Stomach (tissue), 9 donors: ENCODE measurements around the gene GFAP. TPM values are rescaled to one million over a fixed set of nuclear protein-coding genes. Genes with fewer than 3 reads are reported as not detected.

Source experiments
- DNase-seq, 2 donors: peaks; one replicate each; pipeline versions ENCODE4 v3.0.0 to v3.0.0-alpha.2; 2013 to 2019
- H3K27ac ChIP-seq, 5 donors: fragments of 200-600 bp in 4 of 5; sonication (generic) in 4 of 5; one replicate each; pipeline ENCODE4 v1.5.1; 2013 to 2019; ENCODE audit warnings: mild to moderate bottlenecking in 1 of 5, moderate library complexity in 1 of 5
- H3K27me3 ChIP-seq, 3 donors: fragments of 200-600 bp; sonication (generic); one replicate each; pipeline ENCODE4 v1.5.1; 2017 to 2019; ENCODE audit warnings: mixed run types in 1 of 3
- H3K36me3 ChIP-seq, 4 donors: fragments of 200-600 bp; sonication (generic); 1 replicate in 3 of 4; 2 replicates in 1 of 4; pipeline ENCODE4 v1.5.1; 2016 to 2019
- H3K4me1 ChIP-seq, 4 donors: fragments of 200-600 bp; sonication (generic); one replicate each; pipeline ENCODE4 v1.5.1; 2016 to 2019
- H3K4me3 ChIP-seq, 4 donors: fragments of 200-600 bp; sonication (generic) in 3 of 4; one replicate each; pipeline ENCODE4 v1.5.1; 2016 to 2019; ENCODE audit warnings: mild to moderate bottlenecking in 1 of 4
- H3K9me3 ChIP-seq, 4 donors: fragments of 200-600 bp; sonication (generic); one replicate each; pipeline ENCODE4 v1.5.1; 2016 to 2019
- EP300 ChIP-seq: sonication (generic); formaldehyde crosslinking; IDR thresholded peaks from one replicate; pipeline ENCODE4 v1.6.1; 2017; ENCODE audit warnings: antibody characterized with exemption
- POLR2A ChIP-seq, 4 donors: fragments of 450-650 bp; IDR thresholded peaks; one replicate each; pipeline ENCODE4 v1.6.1; 2016; ENCODE audit warnings: antibody characterized with exemption in 4 of 4, control low read depth in 2 of 4, mild to moderate bottlenecking in 1 of 4, moderate library complexity in 1 of 4
- POLR2AphosphoS5 ChIP-seq, 3 donors: sonication (generic); formaldehyde crosslinking; IDR thresholded peaks; one replicate each; pipeline ENCODE4 v1.6.1; 2016; ENCODE audit warnings: antibody characterized with exemption in 3 of 3
- WGBS, 5 donors: extraction: QIAGEN DNeasy Blood & Tissue Kit in 3 of 5; methylation state at CpG; one replicate each; pipeline versions ENCODE4 v1.1.5 to v1.1.7; 2013 to 2018; 5-methylcytosine and 5-hydroxymethylcytosine counted together
- intact Hi-C: fragments of 100-400 bp; cut with DNase I; formaldehyde crosslinking; loops from one replicate; pipeline ENCODE4 v1.15.1; 2023; ENCODE audit warnings: low total_unique reads
- polyA plus RNA-seq, 3 donors: library from polyadenylated mRNA; stranded (reverse); fragments of 200-250 nt; gene quantifications; one replicate each; pipeline ENCODE4 v1.2.3, GENCODE V29; 2013
- total RNA-seq, 5 donors: library from RNA; depleted of rRNA; stranded (reverse); fragments of >200 nt; gene quantifications; one replicate each; pipeline versions ENCODE4 v1.1.0 to v1.2.3, GENCODE V29; 2014 to 2016
- TF ChIP-seq, protein P1 (sequence below), 7 experiments: fragments of 450-650 bp in 4 of 7; fragments of 200-600 bp in 3 of 7; sonication (generic) in 3 of 7; IDR thresholded peaks; one replicate each; pipeline ENCODE4 v1.5.1; 2016 to 2019; ENCODE audit warnings: antibody characterized with exemption in 7 of 7, control low read depth in 2 of 7, mild to moderate bottlenecking in 1 of 7
- donor health status: healthy with polysubstance abuse.
- donor health status: Bipolar disorder and iron deficiency.
- donor health status: healthy.

The GFAP gene
- total and polyA plus RNA-seq, 8 donors: 0.15 to 9.7 (median 0.80) TPM; not detected in 4

- H3K9me3 ChIP-seq: no peaks in the 10 kb centered on the region
- intact Hi-C loops: no loop called here
- WGBS, 5 donors: 37 to 78% (median 45%) methylated on average over 1 of the region's 1 CpG
- no peak for TF ChIP-seq POLR2A (IDR thresholded peaks at IDR 0.05)
- no peak for TF ChIP-seq EP300
- TF ChIP-seq, protein P1, sequence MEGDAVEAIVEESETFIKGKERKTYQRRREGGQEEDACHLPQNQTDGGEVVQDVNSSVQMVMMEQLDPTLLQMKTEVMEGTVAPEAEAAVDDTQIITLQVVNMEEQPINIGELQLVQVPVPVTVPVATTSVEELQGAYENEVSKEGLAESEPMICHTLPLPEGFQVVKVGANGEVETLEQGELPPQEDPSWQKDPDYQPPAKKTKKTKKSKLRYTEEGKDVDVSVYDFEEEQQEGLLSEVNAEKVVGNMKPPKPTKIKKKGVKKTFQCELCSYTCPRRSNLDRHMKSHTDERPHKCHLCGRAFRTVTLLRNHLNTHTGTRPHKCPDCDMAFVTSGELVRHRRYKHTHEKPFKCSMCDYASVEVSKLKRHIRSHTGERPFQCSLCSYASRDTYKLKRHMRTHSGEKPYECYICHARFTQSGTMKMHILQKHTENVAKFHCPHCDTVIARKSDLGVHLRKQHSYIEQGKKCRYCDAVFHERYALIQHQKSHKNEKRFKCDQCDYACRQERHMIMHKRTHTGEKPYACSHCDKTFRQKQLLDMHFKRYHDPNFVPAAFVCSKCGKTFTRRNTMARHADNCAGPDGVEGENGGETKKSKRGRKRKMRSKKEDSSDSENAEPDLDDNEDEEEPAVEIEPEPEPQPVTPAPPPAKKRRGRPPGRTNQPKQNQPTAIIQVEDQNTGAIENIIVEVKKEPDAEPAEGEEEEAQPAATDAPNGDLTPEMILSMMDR (IDR thresholded peaks at IDR 0.05): no peak
- no peak for TF ChIP-seq POLR2AphosphoS5 (IDR thresholded peaks at IDR 0.05)
- no peak for DNase-seq
- H3K27me3 ChIP-seq: no peaks in the 10 kb centered on the region
- H3K4me3 ChIP-seq: no peak overlapping the region
- no peaks in the 10 kb centered on the region for H3K36me3 ChIP-seq
- no peak overlapping the region for H3K27ac ChIP-seq
- peaks cover 0 to 11% (median 8%) of the 10 kb centered on the region in 4 donors for H3K4me1 ChIP-seq
These were observed 25.5 kb upstream of the GFAP start for GRCh38 chr17:44940768-44941167.

DNA sequence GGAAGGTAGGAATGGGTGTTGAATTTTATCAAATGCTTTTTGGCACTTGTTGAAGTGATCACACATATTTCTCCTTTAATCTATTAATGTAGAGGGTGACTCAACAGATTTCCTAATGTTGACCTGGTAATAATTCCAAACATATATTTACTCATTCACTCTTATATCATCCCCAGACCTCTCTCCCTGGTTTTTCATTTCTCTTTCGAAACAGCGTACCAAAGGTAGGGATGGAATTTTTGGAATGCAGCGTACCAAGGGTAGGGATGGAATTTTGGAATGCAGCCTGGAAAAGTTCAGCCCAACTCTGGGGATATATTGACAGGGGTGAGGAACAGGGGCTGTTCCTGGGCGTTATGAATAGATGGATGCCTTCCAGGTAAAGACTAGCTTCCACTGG, 25.0 kb upstream of the GFAP start:
- Histone ChIP-seq H3K36me3 (no peaks in the 10 kb centered on the region), H3K27me3 (no peaks in the 10 kb centered on the region), H3K4me1 (peaks cover 0 to 11% (median 8%) of the 10 kb centered on the region in 4 donors), H3K27ac (no peak overlapping the region), H3K9me3 (no peaks in the 10 kb centered on the region), H3K4me3 (no peak overlapping the region)
- TF ChIP-seq POLR2AphosphoS5 (IDR thresholded peaks at IDR 0.05) (no peak), EP300 (no peak), POLR2A (IDR thresholded peaks at IDR 0.05) (no peak)
- TF ChIP-seq, protein P1 (IDR thresholded peaks at IDR 0.05): no peak
- 32 to 53% (median 34%) methylated on average over 4 of the region's 4 CpGs for WGBS, 5 donors
- no peak for DNase-seq
- intact Hi-C loops: no loop called here

DNA sequence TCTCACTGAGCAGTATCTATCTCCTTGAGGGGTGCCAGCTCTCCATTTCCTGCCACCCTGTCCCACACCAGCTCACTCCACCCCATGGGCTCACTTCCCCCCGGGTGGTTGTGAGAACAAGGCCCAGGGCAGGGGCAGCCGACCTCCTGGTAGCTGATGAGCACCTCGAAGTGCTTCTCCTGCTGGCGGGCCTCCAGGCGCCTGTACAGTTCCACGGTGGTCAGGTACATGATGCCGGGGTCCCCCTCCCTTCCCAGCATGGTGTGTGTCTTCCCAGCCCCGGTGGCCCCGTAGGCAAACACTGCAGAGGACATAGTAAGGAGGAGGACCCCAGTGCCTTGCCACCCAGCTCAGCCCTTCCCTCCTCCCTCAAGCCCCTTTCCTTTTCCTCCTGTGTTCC, 19.8 kb upstream of the GFAP start:
- H3K36me3 ChIP-seq: peaks cover 0 to 29% (median 0%) of the 10 kb centered on the region in 4 donors
- DNase-seq: no peak
- intact Hi-C loops: no loop called here

GRCh38 chr17:44934745-44935105, 19.4 kb upstream of the GFAP start:
- no peaks in the 10 kb centered on the region for H3K9me3 ChIP-seq
- no peak overlapping the region for H3K27ac ChIP-seq
- intact Hi-C loops: no loop called here
- H3K4me1 ChIP-seq: no peaks in the 10 kb centered on the region
- no peak for DNase-seq
- H3K27me3 ChIP-seq: no peaks in the 10 kb centered on the region
- 94 to 97% (median 96%) methylated on average over 9 to 10 of the region's 10 CpGs for WGBS, 5 donors
- TF ChIP-seq POLR2A (IDR thresholded peaks at IDR 0.05) (no peak), EP300 (no peak), POLR2AphosphoS5 (IDR thresholded peaks at IDR 0.05) (no peak)
- TF ChIP-seq, protein P1 (IDR thresholded peaks at IDR 0.05): no peak
- no peak overlapping the region for H3K4me3 ChIP-seq
- peaks cover 0 to 29% (median 0%) of the 10 kb centered on the region in 4 donors for H3K36me3 ChIP-seq

More for the DNA sequence above, 19.8 kb upstream of the GFAP start:
- no peaks in the 10 kb centered on the region for H3K27me3 ChIP-seq
- H3K27ac ChIP-seq: no peak overlapping the region
- H3K4me3 ChIP-seq: no peak overlapping the region
- H3K4me1 ChIP-seq: peaks cover 0 to 4% (median 3%) of the 10 kb centered on the region in 4 donors
- 88 to 95% (median 92%) methylated on average over 7 to 9 of the region's 9 CpGs for WGBS, 5 donors
- no peaks in the 10 kb centered on the region for H3K9me3 ChIP-seq
- TF ChIP-seq POLR2A (IDR thresholded peaks at IDR 0.05) (no peak), EP300 (no peak), POLR2AphosphoS5 (IDR thresholded peaks at IDR 0.05) (no peak)
- TF ChIP-seq, protein P1 (IDR thresholded peaks at IDR 0.05): no peak
